22Rv1 (cell line): ENCODE results near the gene FOXA3.

Experiments used
- CTCF ChIP-seq: fragments of 450-650 bp; IDR thresholded peaks from 2 replicates; pipeline ENCODE4 v1.5.1; 2017; ENCODE audit warnings: mild to moderate bottlenecking
- ZFX ChIP-seq: fragments of 450-650 bp; IDR thresholded peaks from 2 replicates; pipeline ENCODE4 v1.6.1; 2017; ENCODE audit warnings: antibody characterized with exemption, borderline replicate concordance

DNA sequence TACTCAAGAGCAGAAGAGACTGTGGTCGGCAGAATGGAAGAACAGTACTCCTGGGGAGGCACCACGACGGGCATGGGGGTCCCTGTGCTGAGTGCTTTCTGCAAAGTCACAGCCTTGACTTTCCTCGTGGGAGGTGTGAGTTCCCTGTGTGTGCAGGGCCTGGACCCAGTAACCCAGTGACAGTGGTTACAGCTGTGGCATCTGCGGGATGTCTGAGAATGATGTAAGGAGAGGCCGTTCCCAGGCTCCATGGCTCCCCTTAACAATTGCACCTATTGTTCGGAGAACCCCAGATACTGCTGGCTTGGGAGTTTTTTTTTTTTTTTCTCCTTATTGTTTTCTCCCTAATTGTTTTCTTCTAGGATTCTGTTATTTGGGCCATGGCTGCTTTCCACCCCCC is 55.6 kb downstream of the FOXA3 start:
- TF ChIP-seq CTCF, result no peak
- no peak for TF ChIP-seq ZFX
